ENCODE measurements around the gene TNFSF12. TPM values are rescaled to one million over a fixed set of nuclear protein-coding genes. Genes with fewer than 3 reads are reported as not detected.
A peak's percentile ranks its signal among the peaks of the same experiment; 100 is the strongest.

Gene TNFSF12
- total RNA-seq, 1 experiment from 2014 or later: not detected

DNA sequence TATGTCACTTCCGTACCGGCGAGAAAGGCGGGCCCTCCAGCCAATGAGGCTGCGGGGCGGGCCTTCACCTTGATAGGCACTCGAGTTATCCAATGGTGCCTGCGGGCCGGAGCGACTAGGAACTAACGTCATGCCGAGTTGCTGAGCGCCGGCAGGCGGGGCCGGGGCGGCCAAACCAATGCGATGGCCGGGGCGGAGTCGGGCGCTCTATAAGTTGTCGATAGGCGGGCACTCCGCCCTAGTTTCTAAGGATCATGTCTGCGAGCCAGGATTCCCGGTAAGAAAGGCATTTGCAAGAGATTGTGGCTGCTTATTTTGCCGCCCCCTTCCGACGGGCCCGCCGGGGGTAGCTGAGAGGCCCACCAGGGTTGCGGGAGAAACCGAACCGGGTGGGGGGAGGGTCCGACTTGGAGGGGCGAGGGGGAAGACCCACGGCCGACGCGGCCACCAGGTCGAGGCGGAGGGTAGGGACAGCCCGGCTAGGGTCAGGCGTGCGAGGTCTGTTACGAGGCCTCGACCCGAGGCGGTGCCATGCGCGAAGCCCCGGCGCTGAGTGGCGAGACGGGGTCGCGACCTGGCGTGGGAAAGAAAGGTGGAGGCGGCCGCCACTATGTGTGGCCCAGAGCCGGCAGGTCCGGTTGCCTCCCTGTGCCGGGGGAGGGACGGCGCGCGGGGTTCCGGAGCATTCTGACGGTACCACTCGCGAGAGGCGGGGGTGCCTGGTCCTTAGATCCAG, 23.9 kb downstream of the TNFSF12 start:
- TF ChIP-seq, protein P1, sequence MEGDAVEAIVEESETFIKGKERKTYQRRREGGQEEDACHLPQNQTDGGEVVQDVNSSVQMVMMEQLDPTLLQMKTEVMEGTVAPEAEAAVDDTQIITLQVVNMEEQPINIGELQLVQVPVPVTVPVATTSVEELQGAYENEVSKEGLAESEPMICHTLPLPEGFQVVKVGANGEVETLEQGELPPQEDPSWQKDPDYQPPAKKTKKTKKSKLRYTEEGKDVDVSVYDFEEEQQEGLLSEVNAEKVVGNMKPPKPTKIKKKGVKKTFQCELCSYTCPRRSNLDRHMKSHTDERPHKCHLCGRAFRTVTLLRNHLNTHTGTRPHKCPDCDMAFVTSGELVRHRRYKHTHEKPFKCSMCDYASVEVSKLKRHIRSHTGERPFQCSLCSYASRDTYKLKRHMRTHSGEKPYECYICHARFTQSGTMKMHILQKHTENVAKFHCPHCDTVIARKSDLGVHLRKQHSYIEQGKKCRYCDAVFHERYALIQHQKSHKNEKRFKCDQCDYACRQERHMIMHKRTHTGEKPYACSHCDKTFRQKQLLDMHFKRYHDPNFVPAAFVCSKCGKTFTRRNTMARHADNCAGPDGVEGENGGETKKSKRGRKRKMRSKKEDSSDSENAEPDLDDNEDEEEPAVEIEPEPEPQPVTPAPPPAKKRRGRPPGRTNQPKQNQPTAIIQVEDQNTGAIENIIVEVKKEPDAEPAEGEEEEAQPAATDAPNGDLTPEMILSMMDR (IDR thresholded peaks at IDR 0.05; ENCODE audit: insufficient read depth in 1 of 2, low read depth in 1 of 2, low read length in 1 of 2, severe bottlenecking in 1 of 2, unreplicated experiment in 1 of 2): no peak
- H3K27me3 ChIP-seq (replicated peaks; ENCODE audit: control insufficient read depth, insufficient read depth, low read length): no peaks in the 10 kb centered on the region
- BruUV-seq (replicated peaks): TSS peak; percentile 9
- Mint-ChIP-seq H3K9me3 (ENCODE audit: unreplicated experiment) (no peaks in the 10 kb centered on the region), H3K4me1 (ENCODE audit: low read depth, unreplicated experiment) (peaks cover 1% of the 10 kb centered on the region), H3K36me3 (ENCODE audit: insufficient read depth, unreplicated experiment) (peaks cover 57% of the 10 kb centered on the region), H3K4me3 (ENCODE audit: unreplicated experiment) (peak overlapping the region; percentile 92), H3K27ac (ENCODE audit: unreplicated experiment) (peak overlapping the region; percentile 99), H3K27me3 (ENCODE audit: insufficient read depth, unreplicated experiment) (no peaks in the 10 kb centered on the region)
- ChIA-PET CTCF (no interaction called here), POLR2A (interaction anchor here (0.5 to 1.7 kb wide), 7 partner anchors 11 to 343 kb away, joined by 3 to 13 read pairs (median 5); partner anchors contain the start of genes MPDU1, NEURL4, TMEM256 and TP53)
- H3K9me3 ChIP-seq: no peaks in the 10 kb centered on the region
- intact Hi-C loops (cut with micrococcal nuclease; ENCODE audit: unreplicated experiment): loop anchor here (2.0 to 5.0 kb wide), 2 partner anchors 42 to 90 kb away; partner anchors contain the start of genes FXR2, POLR2A and SLC35G6
- DNase-seq: peak; percentile 96
- no peaks in the 10 kb centered on the region; the same call in 1 of the 2 replicates for H3K36me3 ChIP-seq (ENCODE audit: control insufficient read depth, insufficient read depth, low read length)
- peaks cover 12% of the 10 kb centered on the region for H3K4me1 ChIP-seq
- peak overlapping the region; percentile 98 for H3K4me3 ChIP-seq (ENCODE audit: low read depth, low read length)

GRCh38 chr17:7573324-7574080, 24.6 kb downstream of the TNFSF12 start:
- no peaks in the 10 kb centered on the region for H3K4me1 Mint-ChIP-seq (ENCODE audit: low read depth, unreplicated experiment)
- H3K27me3 Mint-ChIP-seq (ENCODE audit: insufficient read depth, unreplicated experiment): no peaks in the 10 kb centered on the region
- H3K4me3 Mint-ChIP-seq (ENCODE audit: unreplicated experiment): peak overlapping the region; percentile 92
- Histone ChIP-seq H3K4me1 (peaks cover 12% of the 10 kb centered on the region), H3K27me3 (replicated peaks; ENCODE audit: control insufficient read depth, insufficient read depth, low read length) (no peaks in the 10 kb centered on the region), H3K36me3 (ENCODE audit: control insufficient read depth, insufficient read depth, low read length) (no peaks in the 10 kb centered on the region; the same call in 1 of the 2 replicates), H3K9me3 (no peaks in the 10 kb centered on the region), H3K4me3 (ENCODE audit: low read depth, low read length) (peak overlapping the region; percentile 98)
- ChIA-PET POLR2A (interaction anchor here (0.7 to 1.7 kb wide), 5 partner anchors 10 to 342 kb away, joined by 3 to 13 read pairs (median 7); partner anchors contain the start of genes MPDU1, TMEM256, TP53 and ZBTB4), CTCF (no interaction called here)
- H3K9me3 Mint-ChIP-seq (ENCODE audit: unreplicated experiment): no peaks in the 10 kb centered on the region
- intact Hi-C loops (cut with micrococcal nuclease; ENCODE audit: unreplicated experiment): loop anchor here (2.0 to 5.0 kb wide), 2 partner anchors 41 to 91 kb away; partner anchors contain the start of genes FXR2, POLR2A and SLC35G6
- BruUV-seq (replicated peaks): no TSS peak
- peak; percentile 70 to 72 for DNase-seq
- H3K27ac Mint-ChIP-seq (ENCODE audit: unreplicated experiment): peak overlapping the region; percentile 99
- H3K36me3 Mint-ChIP-seq (ENCODE audit: insufficient read depth, unreplicated experiment): peaks cover 62% of the 10 kb centered on the region
- TF ChIP-seq, protein P1 (IDR thresholded peaks at IDR 0.05; ENCODE audit: insufficient read depth in 1 of 2, low read depth in 1 of 2, low read length in 1 of 2, severe bottlenecking in 1 of 2, unreplicated experiment in 1 of 2): no peak

Data from Caco-2 (cell line).